Measurements from ENCODE around the gene ZNF582. TPM values are rescaled to one million over a fixed set of nuclear protein-coding genes. Genes with fewer than 3 reads are reported as not detected.

Gene ZNF582
- total RNA-seq, 1 experiment from 2014 or later = not detected

GRCh38 chr19:56423985-56424353, 30.6 kb upstream of the ZNF582 start:
- CTCF ChIA-PET = no interaction called here
- intact Hi-C loops (cut with micrococcal nuclease) = no loop called here
- DNase-seq (no peak), ATAC-seq (no peak)
- H3K9ac ChIP-seq (ENCODE audit: low read length) = no peak overlapping the region
- 0 out of 2 replicates have a peak, but pooled peaks cover 11% of the 10 kb centered on the region for H3K36me3 ChIP-seq (ENCODE audit: low read depth, low read length)
- H3K79me2 ChIP-seq (ENCODE audit: low read length) = no peaks in the 10 kb centered on the region
- no TSS peak for BruUV-seq (replicated peaks)
- H3K4me2 ChIP-seq (ENCODE audit: low read length) = no peak overlapping the region
- TF ChIP-seq EZH2phosphoT487 (IDR thresholded peaks at IDR 0.05; ENCODE audit: borderline replicate concordance, low read length) (no peak), CTCF (conservative IDR thresholded peaks at IDR 0.05; ENCODE audit: low read depth, low read length) (no peak), EZH2 (IDR thresholded peaks at IDR 0.05; ENCODE audit: low read length, unreplicated experiment) (no peak)
- no peaks in the 10 kb centered on the region for H3K4me1 ChIP-seq (ENCODE audit: insufficient read depth, low read length)
- H3K9me2 ChIP-seq (replicated peaks; ENCODE audit: low read length) = no peaks in the 10 kb centered on the region
- no peaks in the 10 kb centered on the region for H3K27me3 ChIP-seq (ENCODE audit: low read length)
- H3K27ac ChIP-seq (ENCODE audit: low read length) = no peak overlapping the region
- H3K4me3 ChIP-seq (ENCODE audit: low read length) = no peak overlapping the region; the same call in 1 of the 2 replicates
- no peaks in the 10 kb centered on the region for H3F3A ChIP-seq (ENCODE audit: low read length, unreplicated experiment)
- POLR2A ChIA-PET (ENCODE audit: unreplicated experiment) = no interaction called here
- no peaks in the 10 kb centered on the region for H4K20me1 ChIP-seq (ENCODE audit: low read length)
- no peak overlapping the region for H2AFZ ChIP-seq (ENCODE audit: low read length)
- peaks cover 87% of the 10 kb centered on the region for H3K9me3 ChIP-seq (ENCODE audit: low read length)

- Histone ChIP-seq H3K9me2 (replicated peaks; ENCODE audit: low read length) (no peaks in the 10 kb centered on the region), H3F3A (ENCODE audit: low read length, unreplicated experiment) (no peaks in the 10 kb centered on the region), H3K4me2 (ENCODE audit: low read length) (no peak overlapping the region), H3K79me2 (ENCODE audit: low read length) (no peaks in the 10 kb centered on the region), H2AFZ (ENCODE audit: low read length) (no peak overlapping the region), H3K27ac (ENCODE audit: low read length) (no peak overlapping the region), H3K27me3 (ENCODE audit: low read length) (no peaks in the 10 kb centered on the region), H3K36me3 (ENCODE audit: low read depth, low read length) (0 out of 2 replicates have a peak, but pooled peaks cover 11% of the 10 kb centered on the region), H3K4me3 (ENCODE audit: low read length) (no peak overlapping the region), H3K9me3 (ENCODE audit: low read length) (peaks cover 89% of the 10 kb centered on the region), H3K4me1 (ENCODE audit: insufficient read depth, low read length) (no peaks in the 10 kb centered on the region), H3K9ac (ENCODE audit: low read length) (no peak overlapping the region), H4K20me1 (ENCODE audit: low read length) (no peaks in the 10 kb centered on the region)
- TF ChIP-seq EZH2phosphoT487 (IDR thresholded peaks at IDR 0.05; ENCODE audit: borderline replicate concordance, low read length) (no peak), CTCF (conservative IDR thresholded peaks at IDR 0.05; ENCODE audit: low read depth, low read length) (no peak), EZH2 (IDR thresholded peaks at IDR 0.05; ENCODE audit: low read length, unreplicated experiment) (no peak)
- intact Hi-C loops (cut with micrococcal nuclease) = no loop called here
- ChIA-PET CTCF (no interaction called here), POLR2A (ENCODE audit: unreplicated experiment) (no interaction called here)
- ATAC-seq = no peak
- no peak for DNase-seq
- no TSS peak for BruUV-seq (replicated peaks)
These were observed 30.1 kb upstream of the ZNF582 start for GRCh38 chr19:56423276-56423984.

- Histone ChIP-seq H3K9me2 (replicated peaks; ENCODE audit: low read length) (no peaks in the 10 kb centered on the region), H3K27me3 (ENCODE audit: low read length) (no peaks in the 10 kb centered on the region), H3K9me3 (ENCODE audit: low read length) (peaks cover 72% of the 10 kb centered on the region), H3K27ac (ENCODE audit: low read length) (no peak overlapping the region), H3F3A (ENCODE audit: low read length, unreplicated experiment) (no peaks in the 10 kb centered on the region), H3K9ac (ENCODE audit: low read length) (no peak overlapping the region), H2AFZ (ENCODE audit: low read length) (no peak overlapping the region), H3K79me2 (ENCODE audit: low read length) (no peaks in the 10 kb centered on the region), H3K4me2 (ENCODE audit: low read length) (no peak overlapping the region), H4K20me1 (ENCODE audit: low read length) (no peaks in the 10 kb centered on the region), H3K36me3 (ENCODE audit: low read depth, low read length) (no peaks in the 10 kb centered on the region), H3K4me3 (ENCODE audit: low read length) (no peak overlapping the region), H3K4me1 (ENCODE audit: insufficient read depth, low read length) (no peaks in the 10 kb centered on the region)
- intact Hi-C loops (cut with micrococcal nuclease) = no loop called here
- no peak for TF ChIP-seq EZH2 (IDR thresholded peaks at IDR 0.05; ENCODE audit: low read length, unreplicated experiment)
- TF ChIP-seq EZH2phosphoT487 (IDR thresholded peaks at IDR 0.05; ENCODE audit: borderline replicate concordance, low read length) = no peak
- TF ChIP-seq CTCF (conservative IDR thresholded peaks at IDR 0.05; ENCODE audit: low read depth, low read length) = no peak
- DNase-seq (no peak), ATAC-seq (no peak)
- CTCF ChIA-PET = no interaction called here
- POLR2A ChIA-PET (ENCODE audit: unreplicated experiment) = no interaction called here
- no TSS peak for BruUV-seq (replicated peaks)
These were observed 11.7 kb upstream of the ZNF582 start for GRCh38 chr19:56405062-56405461.
